HG03280 (cell line): ENCODE data around the gene C15orf62.

ENCODE experiments used
- ATAC-seq: cut with Tn5 transposase; IDR thresholded peaks from one replicate; pipeline ENCODE4 v1.9.1; 2021; ENCODE audit warnings: mild to moderate bottlenecking, moderate library complexity; ENCODE audit not compliant: unreplicated experiment

The C15orf62 gene

GRCh38 chr15:40754883-40755811, 14.6 kb upstream of the C15orf62 start, which contains the start of gene RMDN3:
RMDN3 (minus strand) TSS chr15:40755254; CDS start chr15:40754783, 471 bp downstream.
- ATAC-seq: peak; percentile 87

GRCh38 chr15:40755812-40756208, 14.0 kb upstream of the C15orf62 start:
- no peak for ATAC-seq

- ATAC-seq: no peak
Measured at GRCh38 chr15:40756938-40757337, 12.8 kb upstream of the C15orf62 start.

GRCh38 chr15:40759961-40760360, 9.8 kb upstream of the C15orf62 start:
- no peak for ATAC-seq

GRCh38 chr15:40762919-40763800, 6.6 kb upstream of the C15orf62 start:
- ATAC-seq: peak; percentile 1

GRCh38 chr15:40763801-40764628, 5.8 kb upstream of the C15orf62 start, which contains the start of gene GCHFR:
GCHFR (plus strand) TSS chr15:40764068; CDS start chr15:40764181, 113 bp downstream.
- peak; percentile 59 for ATAC-seq

- ATAC-seq: no peak
Measured at GRCh38 chr15:40764629-40765103, 5.1 kb upstream of the C15orf62 start.

- no peak for ATAC-seq
Measured at GRCh38 chr15:40766194-40766815, 3.5 kb upstream of the C15orf62 start.

- no peak for ATAC-seq
Measured at GRCh38 chr15:40766906-40767837, 2.6 kb upstream of the C15orf62 start.

GRCh38 chr15:40767838-40768500, 1.8 kb upstream of the C15orf62 start:
- ATAC-seq: no peak

- ATAC-seq: no peak
Measured at GRCh38 chr15:40768521-40769273, 1.1 kb upstream of the C15orf62 start.

GRCh38 chr15:40770147-40770721, 454 bp downstream of the C15orf62 start:
- no peak for ATAC-seq

GRCh38 chr15:40771242-40771641, 1.5 kb downstream of the C15orf62 start:
- no peak for ATAC-seq

GRCh38 chr15:40772014-40772413, 2.2 kb downstream of the C15orf62 start:
- no peak for ATAC-seq

- no peak for ATAC-seq
Measured at GRCh38 chr15:40773496-40773895, 3.7 kb downstream of the C15orf62 start.

GRCh38 chr15:40773902-40774301, 4.1 kb downstream of the C15orf62 start:
- ATAC-seq: no peak

- no peak for ATAC-seq
Measured at GRCh38 chr15:40775007-40775406, 5.2 kb downstream of the C15orf62 start.
